ENCODE measurements around the gene HYOU1.
A peak's percentile ranks its signal among the peaks of the same experiment; 100 is the strongest.

- TF ChIP-seq POLR2A (IDR thresholded peaks at IDR 0.05; ENCODE audit: extremely low read depth, insufficient read length): peak; percentile 75
- peak; percentile 93 for TF ChIP-seq CTCF (IDR thresholded peaks at IDR 0.05; ENCODE audit: low read depth, low read length)
- TF ChIP-seq MAX (IDR thresholded peaks at IDR 0.05; ENCODE audit: low read depth, low read length): peak; percentile 99
These were observed 26.5 kb downstream of the HYOU1 start, which contains the start of gene SLC37A4 for GRCh38 chr11:119030329-119031047.
